Measurements from ENCODE around the gene NRXN2. TPM values are rescaled to one million over a fixed set of nuclear protein-coding genes. Genes with fewer than 3 reads are reported as not detected.

NRXN2 gene
- total RNA-seq, 1 donor, result 0.73 TPM

DNA sequence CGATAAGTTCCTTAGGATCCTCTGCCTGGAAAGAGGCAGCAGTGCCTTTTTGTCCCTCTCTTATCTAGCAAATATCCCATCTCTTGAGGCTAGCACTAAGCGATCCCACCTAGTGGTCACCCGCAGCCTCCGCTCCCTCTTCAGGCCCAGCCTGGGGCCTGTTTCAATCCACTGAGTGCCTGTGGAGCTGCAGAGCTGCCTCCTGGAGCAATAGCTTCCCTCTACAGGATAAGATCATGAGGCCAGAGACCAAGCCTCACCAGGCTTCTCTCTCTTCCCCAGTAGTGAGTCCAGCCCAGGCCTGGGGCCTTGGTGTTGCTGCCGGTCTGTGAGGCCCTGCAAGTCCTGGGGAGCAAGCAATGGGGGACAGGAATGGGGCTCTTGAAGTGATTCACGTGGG, 66.1 kb downstream of the NRXN2 start:
- H3K4me1 ChIP-seq (ENCODE audit: insufficient read depth, low read length), result peaks cover 57% of the 10 kb centered on the region
- H3K9me3 ChIP-seq (ENCODE audit: low read depth, low read length), result no peaks in the 10 kb centered on the region
- no peaks in the 10 kb centered on the region for H3K27me3 ChIP-seq (ENCODE audit: insufficient read depth, low read length)
- no peak overlapping the region for H3K4me3 ChIP-seq (ENCODE audit: low read length)

DNA sequence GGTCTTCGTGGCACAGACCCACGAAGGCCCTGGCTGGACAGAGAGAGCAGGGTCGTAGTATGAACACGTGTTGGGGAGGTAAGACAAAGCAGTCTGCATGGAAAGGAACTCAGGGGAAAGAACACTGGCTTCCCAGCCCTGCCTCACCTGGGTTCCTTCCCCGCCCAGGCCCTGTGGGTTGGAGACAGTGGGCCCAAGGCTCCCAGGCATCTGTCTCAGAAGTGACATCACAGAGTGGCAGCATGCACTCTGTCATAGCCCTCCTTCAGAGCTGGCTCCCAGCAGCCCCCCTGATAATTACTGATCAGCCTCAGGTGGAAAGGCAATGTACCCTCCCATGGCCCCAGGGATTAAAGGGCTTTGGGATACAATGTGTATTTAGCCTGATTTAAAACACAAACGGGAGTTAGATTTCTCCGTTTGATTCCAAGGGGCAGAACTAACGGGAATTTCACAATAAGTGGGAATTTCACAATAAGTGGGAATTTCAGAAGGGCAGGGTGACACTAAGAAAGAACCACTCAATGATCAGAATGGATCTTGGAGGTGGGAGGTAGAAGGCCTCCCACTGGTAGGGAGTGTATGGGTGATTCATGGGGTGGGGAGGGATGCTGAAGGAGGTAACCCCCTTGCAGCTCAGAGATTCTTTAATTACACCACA, 66.9 kb downstream of the NRXN2 start:
- no peaks in the 10 kb centered on the region for H3K9me3 ChIP-seq (ENCODE audit: low read depth, low read length)
- no peaks in the 10 kb centered on the region for H3K27me3 ChIP-seq (ENCODE audit: insufficient read depth, low read length)
- H3K4me1 ChIP-seq (ENCODE audit: insufficient read depth, low read length), result peaks cover 57% of the 10 kb centered on the region
- no peak overlapping the region for H3K4me3 ChIP-seq (ENCODE audit: low read length)

DNA sequence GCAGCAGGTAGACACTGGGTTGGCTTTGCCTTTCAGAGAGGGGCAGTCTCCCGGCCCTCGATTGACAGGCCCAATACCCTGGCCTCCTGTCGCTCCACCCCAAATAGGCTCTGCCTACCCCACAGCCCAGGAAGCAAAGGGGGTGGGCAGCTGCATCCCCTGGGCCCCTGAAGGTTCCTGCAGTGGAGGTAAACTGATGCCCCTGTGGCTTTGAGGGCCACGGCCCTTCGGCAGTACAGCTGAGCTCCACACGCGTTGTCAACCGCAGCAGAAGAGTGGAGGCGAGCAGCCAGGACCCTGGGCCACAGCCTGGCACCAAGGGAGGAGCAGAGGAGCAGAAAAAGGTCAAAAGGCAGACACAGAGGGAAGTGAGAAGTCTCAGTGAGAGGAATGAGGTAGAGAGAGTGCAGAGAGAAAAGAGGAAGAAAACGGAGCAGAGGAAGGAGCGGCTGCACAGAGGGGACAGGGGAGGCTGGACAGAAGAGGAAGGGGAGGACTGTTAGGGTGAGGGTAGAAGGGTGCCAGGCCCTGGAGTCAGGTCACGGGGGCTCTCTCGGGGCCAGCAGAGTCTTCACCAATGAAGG, 67.9 kb downstream of the NRXN2 start:
- peaks cover 56% of the 10 kb centered on the region for H3K4me1 ChIP-seq (ENCODE audit: insufficient read depth, low read length)
- H3K4me3 ChIP-seq (ENCODE audit: low read length), result no peak overlapping the region
- no peaks in the 10 kb centered on the region for H3K9me3 ChIP-seq (ENCODE audit: low read depth, low read length)
- no peaks in the 10 kb centered on the region for H3K27me3 ChIP-seq (ENCODE audit: insufficient read depth, low read length)

DNA sequence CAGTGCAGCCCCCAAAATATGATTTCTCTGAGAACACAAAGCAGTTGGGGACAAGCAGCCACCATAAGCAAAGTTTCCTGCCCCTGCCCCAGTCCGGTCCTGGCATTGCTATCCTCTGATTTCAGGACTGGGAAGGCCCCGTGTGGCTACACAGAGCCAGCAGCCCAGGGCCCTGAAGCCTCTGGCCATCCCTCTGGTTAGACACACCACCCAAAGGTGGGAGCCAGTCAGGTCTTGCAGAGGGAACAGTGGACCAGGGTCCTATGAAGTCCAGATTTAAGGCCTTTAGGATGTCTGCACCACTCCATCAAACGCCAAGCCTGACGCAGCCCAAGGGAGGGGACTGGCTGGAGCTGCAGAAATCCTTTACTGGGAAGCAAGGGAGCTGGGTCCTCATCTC, 68.6 kb downstream of the NRXN2 start:
- Histone ChIP-seq H3K4me1 (ENCODE audit: insufficient read depth, low read length) (peaks cover 50% of the 10 kb centered on the region), H3K9me3 (ENCODE audit: low read depth, low read length) (no peaks in the 10 kb centered on the region), H3K4me3 (ENCODE audit: low read length) (no peak overlapping the region), H3K27me3 (ENCODE audit: insufficient read depth, low read length) (no peaks in the 10 kb centered on the region)

DNA sequence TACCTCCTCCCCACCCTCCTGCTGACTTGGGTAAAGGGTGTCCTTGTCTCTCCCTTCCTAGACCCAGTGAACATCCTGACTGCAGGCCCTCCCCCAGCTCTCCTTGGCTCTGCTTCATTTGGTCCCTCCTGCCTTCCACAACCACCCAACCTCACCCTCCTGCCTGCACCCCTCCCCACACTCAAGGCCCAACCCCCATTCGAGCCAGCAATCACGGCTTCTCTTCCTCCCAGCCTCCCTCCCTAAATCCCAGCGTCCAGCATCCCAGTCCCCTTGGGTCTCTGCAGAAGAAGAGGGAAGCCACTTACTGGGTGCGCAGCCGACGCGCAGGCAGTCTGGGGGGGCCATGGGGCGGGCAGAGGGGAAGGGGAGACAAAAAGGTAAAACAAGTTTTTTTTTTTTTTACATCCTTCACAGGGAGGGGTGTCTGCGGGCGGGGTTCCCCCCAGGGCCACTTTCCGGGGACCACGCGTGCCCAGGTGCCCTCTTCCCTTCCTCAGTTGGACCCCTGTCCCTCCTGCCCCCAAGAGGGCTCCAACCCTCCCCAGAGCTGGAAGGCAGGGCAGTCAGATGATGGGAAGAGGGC, 69.5 kb downstream of the NRXN2 start:
- Histone ChIP-seq H3K4me1 (ENCODE audit: insufficient read depth, low read length) (peaks cover 45% of the 10 kb centered on the region), H3K27me3 (ENCODE audit: insufficient read depth, low read length) (no peaks in the 10 kb centered on the region), H3K9me3 (ENCODE audit: low read depth, low read length) (no peaks in the 10 kb centered on the region), H3K4me3 (ENCODE audit: low read length) (no peak overlapping the region)

DNA sequence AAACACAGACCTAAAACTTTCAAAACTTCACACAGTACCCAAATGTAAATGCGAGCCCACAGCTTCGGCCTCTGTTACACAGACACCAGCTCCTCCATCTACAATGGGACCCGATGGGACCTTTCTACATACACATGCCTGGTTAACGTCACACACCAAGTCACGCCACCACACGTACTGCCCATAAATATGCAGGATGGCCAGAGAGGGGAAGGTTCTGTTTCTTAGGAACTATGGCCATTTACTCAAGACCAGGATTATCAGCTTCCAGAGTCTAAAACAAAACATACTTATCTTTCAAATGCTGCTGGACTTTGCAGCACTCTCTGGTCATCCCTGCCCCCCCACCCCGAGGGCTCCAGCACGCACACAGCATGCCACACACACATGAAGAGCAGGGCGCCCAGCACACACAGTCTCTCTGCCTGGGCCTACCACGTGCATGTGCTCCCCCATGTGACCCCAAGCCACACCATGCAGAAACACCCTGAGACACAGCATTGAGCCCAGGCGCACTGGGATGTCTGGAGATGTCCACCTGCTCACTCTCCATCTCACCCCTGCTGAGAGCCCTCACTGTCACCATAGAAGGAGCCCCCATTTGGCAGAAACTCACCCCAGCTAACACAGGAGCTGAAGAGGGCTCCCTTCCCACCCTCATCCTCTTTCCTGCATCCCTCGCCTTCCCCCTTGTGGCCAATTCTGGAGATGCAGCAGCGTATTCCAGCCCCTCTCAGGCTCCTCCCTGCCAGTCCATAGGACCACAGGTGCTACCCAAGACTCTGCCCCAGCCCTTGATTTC, 70.2 kb downstream of the NRXN2 start:
- no peaks in the 10 kb centered on the region for H3K9me3 ChIP-seq (ENCODE audit: low read depth, low read length)
- H3K27me3 ChIP-seq (ENCODE audit: insufficient read depth, low read length), result no peaks in the 10 kb centered on the region
- peaks cover 45% of the 10 kb centered on the region for H3K4me1 ChIP-seq (ENCODE audit: insufficient read depth, low read length)
- no peak overlapping the region for H3K4me3 ChIP-seq (ENCODE audit: low read length)

DNA sequence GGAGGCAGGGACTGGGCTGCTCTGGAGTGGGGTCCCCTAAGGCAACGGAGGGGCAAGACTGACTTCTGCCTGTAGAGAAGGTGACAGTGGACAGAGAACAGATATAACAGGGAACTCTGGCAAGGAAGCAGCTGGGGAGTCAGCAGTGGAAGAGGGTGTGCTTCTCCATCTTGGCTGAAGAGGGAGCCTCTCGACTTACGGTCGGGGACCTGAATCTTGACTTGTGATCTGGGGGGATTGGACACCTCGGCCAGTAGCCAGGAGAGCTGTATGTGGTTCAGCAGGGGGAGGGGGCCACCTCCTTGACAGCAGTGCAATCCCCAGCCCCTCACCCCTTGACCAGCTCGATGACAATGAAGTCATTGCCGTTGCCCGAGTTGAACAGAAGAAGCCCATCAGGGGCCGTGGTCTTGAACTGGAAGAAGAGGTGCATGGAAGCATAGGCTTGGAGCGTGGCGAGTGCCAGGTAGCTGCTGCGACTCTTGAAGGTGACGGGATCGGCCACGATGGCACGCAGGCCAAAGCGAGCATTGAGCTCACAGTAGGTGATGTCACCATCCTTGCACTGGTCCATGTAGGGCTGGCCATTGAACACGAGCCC, 72.0 kb downstream of the NRXN2 start:
- no peaks in the 10 kb centered on the region for H3K9me3 ChIP-seq (ENCODE audit: low read depth, low read length)
- no peaks in the 10 kb centered on the region for H3K27me3 ChIP-seq (ENCODE audit: insufficient read depth, low read length)
- peaks cover 32% of the 10 kb centered on the region for H3K4me1 ChIP-seq (ENCODE audit: insufficient read depth, low read length)
- H3K4me3 ChIP-seq (ENCODE audit: low read length), result no peak overlapping the region

DNA sequence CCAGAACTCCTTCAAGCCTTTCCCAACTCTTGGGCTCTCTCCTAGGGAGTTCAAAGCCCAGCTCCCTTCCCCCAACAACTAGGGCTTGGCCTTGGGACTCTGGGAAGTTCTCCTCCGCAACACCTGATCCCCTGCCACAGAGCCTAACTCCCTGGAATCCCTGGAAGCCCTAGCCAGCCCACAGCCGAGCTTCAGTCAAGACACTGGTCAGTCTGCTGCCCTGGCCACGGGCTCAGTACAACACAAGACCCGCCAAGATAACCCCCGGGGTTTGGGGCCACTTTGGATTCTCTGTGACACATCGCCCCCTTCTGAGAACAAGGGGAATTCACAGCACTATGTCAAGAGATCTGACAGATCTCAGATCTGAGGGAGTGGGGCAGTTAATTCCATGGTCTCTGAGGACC, 73.7 kb downstream of the NRXN2 start:
- H3K27me3 ChIP-seq (ENCODE audit: insufficient read depth, low read length), result peaks cover 4% of the 10 kb centered on the region
- no peaks in the 10 kb centered on the region for H3K9me3 ChIP-seq (ENCODE audit: low read depth, low read length)
- H3K4me1 ChIP-seq (ENCODE audit: insufficient read depth, low read length), result peaks cover 14% of the 10 kb centered on the region
- H3K4me3 ChIP-seq (ENCODE audit: low read length), result no peak overlapping the region

DNA sequence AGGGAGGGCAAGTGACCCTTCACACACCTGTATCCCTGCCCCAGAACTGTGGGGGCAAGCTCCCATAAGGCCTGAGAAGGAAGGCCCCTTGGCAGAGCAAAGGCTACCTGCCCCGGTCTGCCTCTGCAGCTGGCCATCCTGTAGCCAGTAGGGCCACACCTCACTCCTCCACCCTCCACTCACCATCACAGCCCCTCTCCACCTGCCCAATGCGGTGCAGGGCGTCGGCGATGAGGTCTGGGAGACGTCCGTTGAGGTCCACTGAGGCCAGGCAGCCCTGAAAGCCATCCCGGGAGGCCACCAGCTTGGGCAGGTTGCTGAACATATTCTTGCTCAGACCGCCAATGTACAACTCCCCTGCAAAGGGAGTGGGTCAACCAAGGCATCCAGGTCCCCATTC, 74.4 kb downstream of the NRXN2 start:
- Histone ChIP-seq H3K4me1 (ENCODE audit: insufficient read depth, low read length) (peaks cover 8% of the 10 kb centered on the region), H3K4me3 (ENCODE audit: low read length) (no peak overlapping the region), H3K27me3 (ENCODE audit: insufficient read depth, low read length) (peaks cover 10% of the 10 kb centered on the region), H3K9me3 (ENCODE audit: low read depth, low read length) (no peaks in the 10 kb centered on the region)

DNA sequence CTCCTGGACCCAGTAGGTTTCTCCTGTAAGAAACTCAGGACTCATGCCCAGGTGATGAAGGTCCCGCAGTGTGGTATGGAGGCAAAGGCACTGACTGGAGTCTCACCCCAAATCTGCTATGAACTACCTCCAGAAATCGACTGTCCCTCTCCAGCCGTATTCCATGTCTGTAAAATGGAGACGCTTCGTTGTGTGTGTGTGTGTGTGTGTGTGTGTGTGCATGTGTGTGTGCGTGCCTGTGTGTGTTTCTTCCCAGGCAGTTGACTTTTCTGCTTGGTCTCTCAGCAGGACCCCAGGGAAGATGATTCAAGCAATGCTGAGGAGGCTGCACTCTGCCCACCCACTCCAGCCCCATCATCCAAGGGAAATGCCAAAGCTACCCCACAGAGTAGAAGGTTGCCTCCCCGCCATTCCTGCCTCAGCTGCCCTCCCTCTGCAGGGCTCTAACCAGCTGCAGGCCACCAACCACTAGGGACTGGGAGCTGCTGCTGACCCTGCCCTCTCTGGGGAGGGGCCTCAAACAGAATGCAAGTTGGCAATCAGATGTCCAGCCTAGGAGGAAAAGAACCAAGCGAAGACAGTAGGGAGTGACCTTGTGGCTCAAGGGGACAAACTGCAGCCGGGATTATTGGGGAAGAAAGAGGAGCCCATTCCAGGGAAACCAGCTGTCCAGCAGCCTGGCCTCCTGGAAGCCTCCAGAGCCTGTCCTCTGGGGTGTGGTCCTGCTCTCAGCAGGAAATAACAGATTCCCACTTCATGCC, 75.8 kb downstream of the NRXN2 start:
- peaks cover 3% of the 10 kb centered on the region for H3K4me1 ChIP-seq (ENCODE audit: insufficient read depth, low read length)
- no peaks in the 10 kb centered on the region for H3K9me3 ChIP-seq (ENCODE audit: low read depth, low read length)
- peaks cover 12% of the 10 kb centered on the region for H3K27me3 ChIP-seq (ENCODE audit: insufficient read depth, low read length)
- no peak overlapping the region for H3K4me3 ChIP-seq (ENCODE audit: low read length)

DNA sequence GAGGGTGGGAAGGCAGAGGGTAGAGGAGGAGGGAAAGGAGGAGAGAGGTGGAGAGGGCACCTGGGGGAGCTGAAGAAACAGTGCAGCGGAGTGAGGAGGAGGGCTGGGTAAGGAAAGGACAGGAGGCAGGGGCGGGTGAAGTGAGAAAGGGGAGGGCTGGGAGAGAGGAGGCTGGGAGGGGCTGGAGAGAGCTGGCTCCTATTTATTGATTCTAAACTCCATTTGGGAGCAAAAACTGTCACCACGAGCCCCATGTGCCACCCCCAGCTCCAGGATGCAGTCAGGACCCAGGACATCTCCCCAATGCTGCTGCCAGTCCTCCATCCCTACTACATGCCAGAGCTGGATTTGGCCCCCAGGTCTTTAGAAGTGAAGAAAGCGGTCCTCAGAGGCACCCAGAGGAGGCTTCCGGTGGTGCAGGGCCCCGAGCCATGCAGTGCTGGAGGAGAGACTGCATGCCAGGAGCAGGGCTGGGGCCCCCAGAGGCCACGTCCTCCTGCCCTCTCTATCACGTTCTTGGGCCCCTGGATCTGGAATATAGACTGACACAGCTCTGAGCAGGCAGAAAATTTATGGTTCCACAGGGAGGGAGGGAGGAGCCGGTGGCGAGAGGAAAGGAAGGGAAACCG, 78.2 kb downstream of the NRXN2 start:
- Histone ChIP-seq H3K9me3 (ENCODE audit: low read depth, low read length) (no peaks in the 10 kb centered on the region), H3K27me3 (ENCODE audit: insufficient read depth, low read length) (peaks cover 30% of the 10 kb centered on the region), H3K4me1 (ENCODE audit: insufficient read depth, low read length) (peaks cover 5% of the 10 kb centered on the region), H3K4me3 (ENCODE audit: low read length) (no peak overlapping the region)

DNA sequence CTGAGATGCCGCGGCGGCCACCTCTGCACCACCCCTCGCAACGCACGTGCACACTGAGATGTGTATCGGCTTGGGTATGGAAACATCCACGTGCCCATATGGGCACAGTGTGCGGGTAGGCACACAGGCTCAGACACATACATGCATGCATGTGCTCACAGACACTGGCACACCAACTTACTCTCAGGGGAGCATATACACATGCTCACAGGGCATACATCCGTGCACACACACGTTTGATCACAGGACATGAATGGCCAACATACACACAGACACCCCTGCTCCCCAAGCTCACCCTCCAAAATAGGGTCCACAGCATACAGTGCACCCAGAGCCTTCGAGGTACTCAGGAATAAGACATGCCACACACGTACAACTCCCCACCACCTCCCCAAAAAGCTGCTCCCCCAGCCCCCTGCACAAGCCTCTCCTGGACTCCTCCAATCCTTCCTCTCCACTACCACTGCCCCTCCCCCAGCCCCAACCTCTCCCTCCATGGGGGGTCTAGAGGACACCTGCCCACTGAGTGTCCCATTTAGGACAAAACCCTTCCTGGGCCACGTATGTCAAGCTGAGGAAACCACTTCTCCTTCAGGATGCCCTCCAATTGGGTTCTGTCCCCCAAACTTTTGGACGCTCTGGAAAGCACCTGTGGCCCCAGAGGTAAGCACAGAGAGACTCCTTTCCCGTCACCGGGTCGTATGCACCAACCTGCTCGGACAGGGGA, 78.9 kb downstream of the NRXN2 start:
- peaks cover 5% of the 10 kb centered on the region for H3K4me1 ChIP-seq (ENCODE audit: insufficient read depth, low read length)
- H3K4me3 ChIP-seq (ENCODE audit: low read length), result no peak overlapping the region
- peaks cover 35% of the 10 kb centered on the region for H3K27me3 ChIP-seq (ENCODE audit: insufficient read depth, low read length)
- no peaks in the 10 kb centered on the region for H3K9me3 ChIP-seq (ENCODE audit: low read depth, low read length)

DNA sequence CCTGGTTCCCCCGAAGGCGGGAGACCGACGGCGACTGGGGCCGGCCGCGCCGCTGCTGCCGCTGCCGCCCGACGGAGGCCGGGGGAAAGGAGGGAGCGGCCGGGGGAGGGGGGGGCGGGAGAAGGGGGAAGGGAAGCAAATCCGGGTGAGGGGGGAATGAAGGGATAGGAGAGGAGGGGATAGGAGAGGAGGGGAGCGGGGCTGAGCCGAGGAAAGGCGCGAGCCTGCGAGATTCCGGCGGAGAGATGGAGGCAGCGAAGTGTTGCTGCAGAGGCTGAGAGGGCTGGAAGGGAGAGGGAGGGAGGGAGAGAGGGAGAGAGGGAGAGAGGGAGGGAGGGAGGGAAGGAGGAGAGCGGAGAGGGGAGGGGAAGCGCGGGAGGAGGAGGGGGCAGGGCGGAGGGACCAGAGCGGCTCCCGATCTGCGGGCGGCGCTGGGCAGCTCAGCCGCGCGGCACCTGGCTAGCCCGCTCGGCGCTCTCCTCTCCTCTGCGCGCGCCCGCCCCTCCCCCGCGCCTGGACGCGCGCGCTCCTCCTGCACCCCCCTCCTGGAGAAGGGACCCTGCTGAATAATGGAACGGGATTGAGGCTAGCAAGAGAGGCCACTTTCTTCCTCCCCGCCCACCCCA, 79.6 kb downstream of the NRXN2 start:
- Histone ChIP-seq H3K27me3 (ENCODE audit: insufficient read depth, low read length) (peaks cover 35% of the 10 kb centered on the region), H3K4me3 (ENCODE audit: low read length) (no peak overlapping the region)

More for the DNA sequence above, 79.6 kb downstream of the NRXN2 start:
- Histone ChIP-seq H3K9me3 (ENCODE audit: low read depth, low read length) (no peaks in the 10 kb centered on the region), H3K4me1 (ENCODE audit: insufficient read depth, low read length) (peaks cover 5% of the 10 kb centered on the region)

Measured in mononuclear cell (primary cell).